C4-2B (cell line): ENCODE results near the gene TAOK3.
"Not testable (repeated sequence)": the region's sequence is repeated elsewhere in the genome, so short reads cannot be mapped to it uniquely, and the experiment has no call there.

Experiments
- H3K27ac ChIP-seq: fragments of 450-650 bp; 2 replicates; pipeline ENCODE4 v1.5.1; 2017
- ZFX ChIP-seq: fragments of 450-650 bp; IDR thresholded peaks from 2 replicates; pipeline ENCODE4 v1.6.1; 2017
- TF ChIP-seq, protein P1 (sequence below): fragments of 450-650 bp; conservative IDR thresholded peaks from 2 replicates; pipeline ENCODE4 v1.5.1; 2017; ENCODE audit warnings: mild to moderate bottlenecking

Gene TAOK3

GRCh38 chr12:118271770-118272417 is 100.8 kb downstream of the TAOK3 start:
- TF ChIP-seq, protein P1, sequence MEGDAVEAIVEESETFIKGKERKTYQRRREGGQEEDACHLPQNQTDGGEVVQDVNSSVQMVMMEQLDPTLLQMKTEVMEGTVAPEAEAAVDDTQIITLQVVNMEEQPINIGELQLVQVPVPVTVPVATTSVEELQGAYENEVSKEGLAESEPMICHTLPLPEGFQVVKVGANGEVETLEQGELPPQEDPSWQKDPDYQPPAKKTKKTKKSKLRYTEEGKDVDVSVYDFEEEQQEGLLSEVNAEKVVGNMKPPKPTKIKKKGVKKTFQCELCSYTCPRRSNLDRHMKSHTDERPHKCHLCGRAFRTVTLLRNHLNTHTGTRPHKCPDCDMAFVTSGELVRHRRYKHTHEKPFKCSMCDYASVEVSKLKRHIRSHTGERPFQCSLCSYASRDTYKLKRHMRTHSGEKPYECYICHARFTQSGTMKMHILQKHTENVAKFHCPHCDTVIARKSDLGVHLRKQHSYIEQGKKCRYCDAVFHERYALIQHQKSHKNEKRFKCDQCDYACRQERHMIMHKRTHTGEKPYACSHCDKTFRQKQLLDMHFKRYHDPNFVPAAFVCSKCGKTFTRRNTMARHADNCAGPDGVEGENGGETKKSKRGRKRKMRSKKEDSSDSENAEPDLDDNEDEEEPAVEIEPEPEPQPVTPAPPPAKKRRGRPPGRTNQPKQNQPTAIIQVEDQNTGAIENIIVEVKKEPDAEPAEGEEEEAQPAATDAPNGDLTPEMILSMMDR: no peak
- no peak for TF ChIP-seq ZFX

DNA sequence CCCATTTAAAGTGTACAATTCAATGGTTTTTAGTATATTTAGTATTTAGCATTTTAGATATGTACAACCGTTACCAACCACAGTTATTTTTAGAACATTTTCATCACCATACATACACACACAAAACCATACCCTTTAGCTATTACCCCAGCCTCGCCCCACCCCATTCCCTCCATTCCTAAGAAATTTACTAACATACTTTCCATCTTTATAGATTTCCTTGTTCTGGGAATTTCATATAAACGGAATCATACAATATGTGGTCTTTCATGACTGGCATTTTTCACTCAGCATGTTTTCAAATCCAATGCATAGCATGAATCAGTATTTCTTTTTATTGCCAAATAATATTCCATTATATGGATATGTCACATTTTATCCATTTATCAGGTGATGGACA is 101.5 kb downstream of the TAOK3 start:
- no peak for TF ChIP-seq ZFX
- TF ChIP-seq, protein P1: no peak
- no peak overlapping the region; the same call in 1 of the 2 replicates for H3K27ac ChIP-seq

More at GRCh38 chr12:118271770-118272417, 100.8 kb downstream of the TAOK3 start:
- peak overlapping the region; percentile 69; the same call in 1 of the 2 replicates for H3K27ac ChIP-seq

DNA sequence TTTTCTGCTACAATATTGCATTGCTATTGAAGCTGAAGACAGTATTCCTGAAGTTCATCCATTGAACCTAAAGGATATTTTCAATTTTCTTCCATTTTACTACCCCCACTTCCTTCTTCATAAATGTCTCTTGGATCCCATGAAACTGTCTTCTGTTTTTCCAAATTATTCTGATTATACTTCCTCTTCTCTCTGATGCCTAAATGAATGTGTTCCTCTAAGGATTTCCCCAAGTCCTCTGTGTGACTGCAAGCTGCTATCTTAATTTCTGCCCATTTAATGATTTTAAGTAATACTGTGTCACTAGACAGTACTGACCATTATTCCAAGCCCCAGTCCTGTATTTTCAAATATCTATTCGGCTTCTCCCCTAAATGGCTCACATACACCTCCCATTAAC is 102.9 kb downstream of the TAOK3 start:
- no peak overlapping the region for H3K27ac ChIP-seq
- TF ChIP-seq, protein P1: no peak
- TF ChIP-seq ZFX: no peak

- no peak overlapping the region for H3K27ac ChIP-seq
- TF ChIP-seq, protein P1: no peak
- TF ChIP-seq ZFX: no peak
These were observed 113.6 kb downstream of the TAOK3 start for GRCh38 chr12:118259079-118259478.

GRCh38 chr12:118256352-118256751 is 116.4 kb downstream of the TAOK3 start:
- no peak overlapping the region for H3K27ac ChIP-seq
- TF ChIP-seq, protein P1: no peak
- no peak for TF ChIP-seq ZFX

DNA sequence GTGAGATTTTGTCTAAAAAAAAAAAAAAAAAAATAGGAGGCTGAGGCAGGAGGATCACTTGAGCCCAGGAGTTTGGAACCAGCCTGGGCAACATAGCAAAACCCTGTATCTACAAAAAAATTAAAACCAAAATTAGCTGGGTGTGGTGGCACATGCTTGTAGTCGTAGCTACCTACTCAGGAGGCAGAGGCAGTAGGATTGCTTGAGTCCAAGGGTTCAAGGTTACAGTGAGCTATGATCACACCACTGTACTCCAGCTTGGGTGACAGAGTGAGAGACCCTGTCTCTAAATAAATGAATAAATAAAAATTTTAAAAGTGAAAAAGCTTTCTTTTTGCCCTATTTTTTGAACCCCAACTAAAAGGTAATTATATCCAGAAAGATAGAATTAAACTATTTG is 123.2 kb downstream of the TAOK3 start:
- TF ChIP-seq ZFX: no peak
- TF ChIP-seq, protein P1: no peak
- H3K27ac ChIP-seq: no peak overlapping the region

DNA sequence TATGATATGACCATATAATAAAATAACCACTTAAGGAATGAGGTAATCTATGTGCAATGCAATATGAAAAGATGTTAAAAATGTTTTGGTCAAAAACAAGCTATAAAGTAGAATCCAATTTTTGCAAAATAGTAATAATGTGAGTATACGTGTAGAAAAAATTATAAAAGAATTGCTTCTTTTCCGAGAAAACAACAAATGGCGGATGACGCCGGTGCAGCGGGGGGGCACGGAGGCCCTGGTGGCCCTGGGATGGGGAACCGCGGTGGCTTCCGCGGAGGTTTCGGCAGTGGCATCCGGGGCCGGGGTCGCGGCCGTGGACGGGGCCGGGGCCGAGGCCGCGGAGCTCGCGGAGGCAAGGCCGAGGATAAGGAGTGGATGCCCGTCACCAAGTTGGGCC is 126.8 kb downstream of the TAOK3 start:
- H3K27ac ChIP-seq: not testable (repeated sequence)

DNA sequence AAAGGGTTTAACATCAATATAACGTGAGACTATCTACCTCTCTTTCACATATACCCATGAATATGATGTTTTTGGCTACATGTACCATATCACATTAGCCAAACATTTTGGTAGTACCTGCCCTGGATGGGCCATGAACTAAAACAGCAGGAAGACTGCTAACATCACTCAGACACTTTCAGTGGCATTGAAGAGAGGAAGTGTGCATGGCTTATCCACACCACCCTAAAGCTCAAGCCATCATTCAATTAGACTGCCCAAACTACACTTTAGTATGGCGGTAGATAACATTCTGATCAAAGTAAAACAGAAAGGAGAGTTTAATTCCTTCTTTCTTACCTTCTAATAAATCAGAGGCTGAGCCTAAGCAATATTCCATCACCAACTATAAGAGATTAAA is 133.8 kb downstream of the TAOK3 start:
- H3K27ac ChIP-seq: no peak overlapping the region
- no peak for TF ChIP-seq ZFX
- TF ChIP-seq, protein P1: no peak
